CD4-positive, alpha-beta T cell treated with Interferon alpha-2 for 1 hour (primary cell): ENCODE results near the gene PLEKHM3.

Experiments
- DNase-seq, 2 donors: peaks; one replicate each; pipeline ENCODE4 v3.0.0-alpha.2; 2020 to 2022

PLEKHM3 gene

DNA sequence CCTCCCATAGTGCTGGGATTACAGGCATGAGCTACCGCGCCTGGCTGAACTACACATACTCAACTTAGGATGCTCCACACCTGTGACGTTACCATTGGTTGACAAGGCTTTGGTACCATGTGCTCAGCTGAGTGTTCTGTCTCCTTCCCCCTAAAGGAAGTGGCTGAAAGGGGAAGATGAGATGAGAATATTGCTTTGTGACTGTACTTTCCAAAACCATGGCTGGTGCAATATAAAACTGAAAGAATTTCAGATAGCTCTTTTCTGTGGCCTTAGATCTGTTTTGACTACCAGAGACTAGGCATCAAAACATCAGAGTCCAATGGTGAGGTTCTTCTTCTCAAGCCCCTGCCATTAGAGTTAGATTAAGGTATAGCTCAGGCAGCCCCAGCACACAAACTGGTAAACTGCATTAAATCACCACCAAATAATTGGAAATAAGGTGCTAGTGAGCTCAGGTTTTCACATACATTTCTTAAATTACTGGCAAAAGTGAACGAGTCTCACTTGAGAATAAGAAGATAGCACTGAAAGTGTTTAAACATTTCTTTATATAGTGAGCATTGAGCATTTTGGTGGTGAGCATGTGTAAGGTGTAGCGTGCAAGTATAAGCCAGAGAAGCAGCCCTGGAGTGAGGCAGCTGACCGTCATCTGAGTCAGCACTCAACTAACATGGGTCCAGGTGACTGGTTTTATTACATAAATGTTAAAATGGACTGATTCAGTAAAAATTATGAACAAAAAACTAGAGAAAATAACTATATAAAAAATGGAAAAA, 142.1 kb downstream of the PLEKHM3 start:
- no peak for DNase-seq

DNA sequence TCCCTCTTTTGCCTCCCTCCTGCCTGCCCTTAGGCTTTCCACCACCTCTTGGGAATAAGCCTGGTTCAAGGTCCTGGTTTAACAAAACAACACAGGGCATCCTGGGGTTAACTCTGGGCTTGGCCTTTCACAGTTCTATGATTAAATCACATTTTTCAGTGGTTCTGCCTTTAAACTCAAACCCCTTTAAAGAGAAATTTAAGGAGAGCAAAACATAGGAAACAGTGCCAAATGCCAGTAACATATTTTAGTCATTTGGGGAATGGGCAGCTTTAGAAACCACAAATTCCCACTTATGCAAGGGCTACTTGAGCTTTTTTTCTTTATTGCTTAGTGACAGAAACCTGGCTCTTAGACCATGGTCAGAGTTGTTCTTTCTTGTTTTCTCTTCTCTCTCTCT, 143.4 kb downstream of the PLEKHM3 start:
- no peak for DNase-seq

DNA sequence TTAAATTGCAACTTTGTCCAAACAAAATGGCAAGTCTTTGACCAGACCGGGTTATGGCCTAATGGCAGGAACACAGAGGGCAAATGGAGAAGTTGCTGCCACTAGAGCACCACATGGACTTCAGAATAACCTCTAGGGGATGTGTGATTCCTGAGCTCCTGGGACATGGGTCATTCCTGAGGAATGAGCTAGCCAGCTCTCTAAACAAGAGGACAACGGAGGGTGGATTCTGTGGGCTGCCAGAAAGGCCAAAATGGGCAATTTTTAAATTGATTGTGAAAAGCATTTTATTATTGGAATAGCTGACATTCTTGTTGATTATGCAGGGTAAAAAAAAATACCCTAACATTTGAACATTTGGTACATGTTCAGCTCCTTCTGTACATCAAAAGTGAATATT, 145.8 kb downstream of the PLEKHM3 start:
- no peak for DNase-seq

DNA sequence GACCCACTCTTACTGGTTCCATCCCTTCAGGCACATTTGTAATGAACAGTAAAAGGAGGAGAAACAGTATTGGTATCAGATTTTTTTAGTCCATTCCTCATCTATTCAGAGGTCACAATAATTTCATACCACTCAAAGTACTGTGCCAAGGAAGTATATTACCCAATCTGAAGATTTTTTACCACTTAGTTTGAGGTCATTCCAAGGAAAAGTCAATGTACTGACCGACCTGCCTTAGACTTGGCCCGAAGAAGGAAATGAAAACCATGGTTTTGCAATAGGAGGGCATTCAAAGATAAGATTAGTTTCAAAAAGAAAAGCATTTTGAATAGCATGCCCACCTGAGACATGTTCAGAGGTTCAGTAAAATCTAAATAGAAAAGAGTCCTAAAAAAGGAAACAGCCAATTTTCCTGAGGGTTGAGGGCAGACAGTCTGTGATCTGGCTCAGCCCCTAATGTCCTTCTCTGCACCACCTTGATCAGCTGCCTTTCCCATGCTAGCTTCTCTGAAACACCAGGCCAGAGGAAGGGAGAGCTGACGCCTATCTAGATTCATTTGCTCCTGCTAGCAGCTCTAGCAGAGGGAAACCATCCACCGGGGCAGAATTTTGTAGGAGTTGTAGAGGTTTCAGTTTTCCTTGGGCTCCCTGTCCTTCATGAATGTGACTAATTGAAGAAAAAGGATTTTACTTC, 148.3 kb downstream of the PLEKHM3 start:
- DNase-seq: no peak

DNA sequence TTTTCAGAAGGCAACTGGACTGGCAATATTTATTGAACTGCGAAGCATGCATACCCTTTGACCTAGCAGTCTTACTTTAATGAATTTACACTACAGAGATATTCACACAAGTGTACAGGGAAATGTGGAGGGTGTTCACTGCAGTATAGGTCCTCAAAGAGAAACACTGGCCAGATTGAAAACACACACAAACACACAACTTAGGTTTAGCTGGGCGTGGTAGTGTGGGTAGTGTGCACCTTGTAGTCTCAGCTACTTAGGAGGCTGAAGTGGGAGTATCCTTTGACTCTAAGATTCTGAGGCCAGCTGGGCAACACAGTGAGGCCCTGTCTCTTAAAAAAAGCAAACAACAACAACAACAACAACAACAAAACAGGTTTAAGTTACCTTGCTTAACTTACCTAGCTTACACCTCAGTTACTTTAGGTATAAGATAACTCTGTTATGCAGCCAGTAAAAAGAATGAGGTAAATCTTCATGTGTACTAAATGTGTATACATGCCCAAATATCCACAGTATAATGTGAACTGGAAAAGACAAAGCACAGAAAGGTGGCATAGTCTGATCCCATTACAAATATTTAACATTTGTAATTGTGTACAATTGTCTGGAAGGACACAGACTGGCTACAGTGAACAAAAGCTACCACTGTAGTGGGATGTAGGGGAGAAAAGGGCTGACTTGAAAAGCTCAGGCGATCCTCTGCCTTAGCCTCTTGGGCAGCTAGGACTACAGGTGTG, 149.7 kb downstream of the PLEKHM3 start:
- no peak for DNase-seq

DNA sequence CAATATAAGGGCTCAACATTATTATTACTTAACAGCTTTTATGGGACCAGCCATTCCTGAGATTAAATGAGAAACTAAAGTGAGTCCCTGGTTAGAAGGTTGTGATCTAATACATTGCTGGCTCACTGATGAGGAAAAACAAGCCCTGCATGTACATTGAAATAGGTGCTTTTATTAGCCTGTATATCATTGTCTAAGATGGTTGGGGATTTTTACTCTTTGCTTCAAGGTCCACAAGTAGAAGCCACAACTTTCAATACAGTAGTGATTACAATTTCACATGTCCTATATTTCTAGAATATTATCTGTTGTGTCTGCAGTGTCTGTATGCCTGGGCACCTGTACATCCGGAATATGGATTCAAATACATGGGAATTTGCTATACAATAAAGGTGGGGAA, 151.5 kb downstream of the PLEKHM3 start:
- DNase-seq: no peak

DNA sequence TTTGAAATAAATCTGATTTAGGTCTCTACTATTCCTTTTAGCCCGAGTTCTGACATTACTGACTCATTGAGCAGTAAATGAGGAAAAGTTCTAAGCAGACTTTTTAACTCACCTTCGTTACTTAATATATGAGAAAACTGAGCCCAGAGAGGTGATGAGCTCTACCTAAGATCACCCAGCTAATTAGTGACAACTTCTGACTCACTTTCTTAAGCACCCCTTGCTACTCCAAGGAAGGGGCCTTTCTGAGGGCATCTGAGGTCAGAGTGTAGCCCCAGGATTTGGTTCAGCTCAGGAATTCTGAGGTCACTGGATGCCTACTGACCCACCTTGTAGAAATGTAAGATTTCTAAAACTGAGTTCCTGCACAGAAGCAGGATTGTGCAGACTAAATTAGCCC, 153.4 kb downstream of the PLEKHM3 start:
- DNase-seq: no peak

DNA sequence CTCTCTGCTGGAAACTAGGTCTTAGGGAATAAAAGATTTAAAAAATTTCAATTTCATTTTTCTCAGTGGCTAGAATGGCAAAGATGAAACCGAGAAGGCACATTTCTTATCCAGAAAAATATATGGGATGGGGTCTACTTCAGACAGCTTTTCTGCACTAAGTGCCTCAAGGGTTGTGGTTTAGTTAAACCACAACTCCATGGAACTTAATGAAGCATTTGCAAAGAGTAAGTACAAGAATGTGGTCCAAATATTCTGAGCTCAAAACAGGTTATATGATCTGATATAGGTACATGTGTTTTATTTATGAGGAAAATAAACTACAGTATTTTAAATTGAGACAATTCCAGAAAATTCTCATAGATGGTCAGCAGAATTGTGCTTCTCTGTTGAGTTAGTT, 153.8 kb downstream of the PLEKHM3 start:
- no peak for DNase-seq

DNA sequence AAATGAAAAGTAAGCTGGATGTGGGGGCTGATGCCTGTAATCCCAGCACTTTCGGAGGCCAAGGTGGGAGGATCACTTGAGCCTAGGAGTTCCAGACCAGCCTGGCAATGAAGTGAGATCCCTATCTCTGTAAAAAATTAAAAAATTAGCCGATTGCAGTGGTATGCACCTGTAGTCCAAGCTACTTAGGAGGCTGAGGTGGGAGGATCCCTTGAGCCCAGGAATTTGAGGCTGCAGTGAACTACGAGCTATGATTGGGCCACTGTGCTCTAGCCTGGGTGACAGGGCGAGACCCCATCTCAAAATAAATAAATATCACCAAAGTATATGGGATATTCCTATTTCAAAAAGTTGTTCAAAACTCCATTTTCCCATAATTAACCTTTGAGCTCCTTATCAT, 154.5 kb downstream of the PLEKHM3 start:
- no peak for DNase-seq

DNA sequence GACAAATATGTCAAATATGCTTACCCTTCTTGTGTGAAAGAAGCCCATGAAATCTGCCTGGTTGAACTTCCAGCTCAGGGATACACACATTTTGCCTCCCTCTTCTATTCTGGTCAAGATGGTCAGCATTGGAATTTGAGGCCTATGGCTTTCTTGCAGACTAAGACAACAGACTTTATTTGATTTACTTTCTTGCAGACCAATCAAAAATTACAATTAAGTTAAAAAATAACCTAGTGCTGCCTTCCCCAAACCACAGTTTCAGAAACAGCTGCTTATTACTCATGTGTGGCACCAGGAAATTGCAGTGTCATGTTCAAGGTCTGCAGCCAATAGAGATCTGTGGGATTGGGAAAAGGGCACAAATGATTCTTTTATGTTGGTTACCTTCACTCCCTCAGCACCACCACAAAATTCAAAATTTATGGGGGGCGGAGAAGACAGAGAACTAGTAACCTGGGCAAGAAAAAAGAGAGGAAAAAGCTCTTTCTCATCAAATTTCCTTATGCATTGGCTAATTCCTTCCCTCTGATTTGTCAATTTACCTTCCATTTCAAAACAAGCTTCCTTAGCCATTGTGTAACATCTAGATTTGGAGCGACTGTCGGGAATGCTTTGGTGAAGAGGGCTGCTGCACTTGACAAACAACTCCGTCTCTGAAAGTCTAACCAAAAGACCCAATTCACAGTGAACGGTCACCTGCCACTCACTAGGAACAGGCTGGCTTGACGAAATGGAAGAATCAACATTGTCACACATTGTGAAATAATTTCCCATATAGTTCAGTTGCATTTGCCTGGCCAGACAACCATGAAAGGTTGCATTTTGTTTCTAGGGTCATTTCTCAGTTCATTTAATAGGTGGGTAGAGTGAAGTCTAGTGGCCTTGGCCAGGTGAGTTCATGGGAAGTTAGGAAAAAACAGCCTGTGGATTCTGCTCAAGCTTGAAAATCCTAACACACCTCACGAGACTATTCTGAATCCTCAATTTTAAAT, 155.2 kb downstream of the PLEKHM3 start:
- no peak for DNase-seq

DNA sequence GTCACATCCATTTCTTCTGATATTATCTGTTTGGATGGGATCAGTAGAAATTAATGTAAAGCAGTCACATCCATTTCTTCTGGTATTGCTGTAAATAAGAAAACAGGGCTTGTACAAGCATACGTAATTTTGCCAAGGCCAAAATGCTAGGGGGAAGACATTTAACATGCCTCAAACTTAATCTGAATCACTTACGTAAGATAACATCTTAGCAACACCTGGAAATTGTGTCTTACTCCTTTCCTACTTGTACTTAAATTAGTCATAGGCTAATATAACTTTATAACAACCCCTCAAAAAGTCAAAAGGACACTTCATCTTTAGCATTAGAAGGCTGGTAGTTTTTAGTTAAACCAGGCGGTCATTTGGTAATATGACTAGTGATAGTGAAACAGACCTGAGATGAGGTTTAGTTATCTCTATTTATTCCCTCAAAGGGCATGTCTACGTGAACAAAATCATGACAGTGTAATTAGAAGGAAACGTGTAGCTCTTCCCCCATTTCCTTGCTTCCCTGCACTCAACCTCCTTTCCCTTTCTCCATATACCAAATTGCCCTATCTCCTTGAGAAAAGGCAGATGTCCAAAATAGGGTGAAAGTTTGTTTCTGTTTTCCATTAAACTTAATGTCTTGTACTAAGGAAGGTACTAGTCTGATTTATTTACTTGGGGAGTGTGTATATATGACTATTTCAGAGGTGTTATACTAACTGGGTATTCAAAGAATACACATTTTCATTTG, 156.3 kb downstream of the PLEKHM3 start:
- no peak for DNase-seq

DNA sequence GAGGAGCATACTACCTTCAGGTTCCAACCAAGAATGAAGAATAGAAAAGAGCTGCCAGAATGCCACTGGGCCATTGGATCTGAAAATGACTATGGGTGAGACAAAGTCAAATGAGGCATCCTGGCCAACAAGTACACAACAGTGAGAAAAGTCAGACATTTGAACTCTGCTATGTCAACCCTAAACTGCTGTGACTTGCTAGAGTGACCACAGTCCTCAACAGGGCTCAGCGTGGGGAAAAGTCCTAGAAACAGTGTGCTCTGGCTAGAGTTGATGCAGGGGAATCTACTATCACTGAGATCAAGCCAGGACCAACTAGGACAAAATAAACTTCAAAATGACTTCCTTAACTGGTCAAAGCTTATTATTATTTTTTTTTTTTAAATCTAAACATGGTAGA, 157.4 kb downstream of the PLEKHM3 start:
- no peak for DNase-seq

DNA sequence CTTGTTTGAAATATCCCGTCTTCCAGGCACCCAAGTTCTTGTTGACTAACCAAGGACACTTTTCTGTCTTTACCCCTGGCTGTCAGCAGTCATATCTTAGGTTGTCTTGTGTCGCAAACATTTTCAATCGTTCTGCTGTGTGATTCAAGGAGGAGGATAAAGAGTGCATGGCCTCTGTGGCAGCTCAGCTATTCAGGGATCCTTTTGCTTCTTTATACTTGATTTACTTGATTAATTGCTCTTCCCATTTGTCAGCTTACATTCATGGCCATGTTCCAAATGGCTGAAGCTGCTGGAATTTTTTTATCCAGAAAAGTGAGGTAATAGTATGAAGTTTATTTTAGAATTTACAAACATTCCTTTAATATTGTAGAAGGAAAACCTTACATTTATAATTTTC, 158.3 kb downstream of the PLEKHM3 start:
- DNase-seq: no peak

DNA sequence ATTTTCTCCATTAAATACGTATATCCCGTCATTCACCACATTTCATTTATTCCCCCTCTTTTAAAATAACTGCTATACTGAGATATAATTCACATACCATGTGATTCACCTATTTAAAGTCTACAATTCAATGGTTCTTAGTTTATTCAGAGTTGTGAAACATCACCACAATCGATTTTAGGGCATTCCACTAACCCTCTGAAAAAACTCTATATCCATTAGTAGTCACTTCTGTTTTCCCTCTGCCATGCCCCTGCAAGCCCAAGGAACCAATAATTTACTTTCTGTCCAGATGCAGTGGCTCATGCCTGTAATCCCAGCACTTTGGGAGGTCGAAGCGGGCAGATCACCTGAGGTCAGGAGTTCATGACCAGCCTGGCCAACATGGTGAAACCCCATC, 160.1 kb downstream of the PLEKHM3 start:
- no peak for DNase-seq

DNA sequence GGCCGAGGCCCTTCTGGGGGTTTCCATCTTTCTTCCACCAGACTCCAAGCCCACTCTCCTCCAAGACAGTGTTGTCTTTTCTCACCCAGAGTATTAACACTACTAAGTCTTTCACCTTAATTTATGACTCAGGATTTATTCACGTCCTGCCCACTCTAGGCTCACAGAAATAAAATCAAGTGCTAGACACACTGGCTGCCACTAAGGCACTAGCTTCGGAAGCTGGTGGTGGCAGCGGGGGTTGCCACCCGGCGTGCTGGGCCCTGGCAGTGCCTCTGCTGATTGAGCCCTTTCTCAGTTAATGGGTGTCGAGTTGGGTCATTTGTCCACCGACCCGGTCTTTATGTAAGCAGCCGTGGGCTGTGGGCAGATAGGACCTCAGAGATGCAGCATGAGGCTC, 162.0 kb downstream of the PLEKHM3 start:
- no peak for DNase-seq

DNA sequence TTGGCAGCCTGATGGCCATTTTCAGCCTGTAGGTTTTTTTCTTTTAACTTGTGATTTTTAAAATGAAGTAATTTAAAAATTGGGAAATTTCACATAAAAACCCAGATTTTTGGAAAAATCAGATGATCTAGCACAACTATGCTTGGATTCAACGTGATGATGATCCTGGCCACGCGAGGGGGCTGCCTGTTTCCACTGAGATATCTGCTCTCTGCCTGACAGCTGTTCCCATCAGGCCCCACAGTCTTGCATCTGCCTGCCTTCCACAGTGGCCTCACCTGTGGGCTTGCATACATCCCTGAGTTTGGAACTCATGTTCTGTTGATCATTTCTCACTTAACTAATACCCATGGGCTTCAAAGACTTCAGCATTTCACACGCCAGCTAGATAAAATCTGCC, 163.5 kb downstream of the PLEKHM3 start:
- no peak for DNase-seq

DNA sequence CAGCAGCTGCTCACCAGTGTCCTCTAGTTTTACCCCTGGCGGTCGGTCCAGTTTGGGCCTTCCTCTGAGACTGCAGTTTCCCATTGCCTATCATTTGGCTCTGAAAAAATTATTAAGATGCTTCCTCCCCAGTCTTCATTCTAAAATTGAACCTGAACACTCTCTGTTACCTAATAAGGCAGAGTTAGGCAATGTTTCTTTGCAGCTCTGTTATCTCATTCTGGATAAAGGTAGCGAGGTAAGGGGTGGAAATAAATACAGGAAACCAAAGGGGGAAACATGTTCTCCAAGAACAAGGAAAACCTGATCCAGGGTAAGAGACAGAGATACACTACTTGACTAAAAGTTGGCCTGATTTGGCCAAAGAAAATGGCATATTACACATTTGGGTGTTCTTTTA, 164.6 kb downstream of the PLEKHM3 start:
- DNase-seq: no peak

DNA sequence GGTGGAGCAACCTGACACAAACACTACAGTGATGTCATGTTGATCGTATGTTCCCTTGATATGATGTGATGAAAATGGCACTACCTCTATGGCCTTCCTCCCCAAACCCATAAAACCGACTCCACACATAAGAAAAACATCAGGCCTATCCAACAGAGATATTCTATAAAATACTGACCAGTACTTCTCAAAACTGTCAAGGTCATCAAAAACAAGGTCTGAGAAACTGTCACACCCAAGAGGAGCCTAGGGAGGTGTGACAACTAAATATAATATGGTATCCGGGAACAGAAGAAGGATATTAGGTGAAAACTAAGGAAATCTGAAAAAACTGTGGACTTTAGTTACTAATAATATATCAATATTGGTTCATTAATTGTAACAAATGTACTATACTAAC, 169.7 kb downstream of the PLEKHM3 start:
- no peak for DNase-seq

DNA sequence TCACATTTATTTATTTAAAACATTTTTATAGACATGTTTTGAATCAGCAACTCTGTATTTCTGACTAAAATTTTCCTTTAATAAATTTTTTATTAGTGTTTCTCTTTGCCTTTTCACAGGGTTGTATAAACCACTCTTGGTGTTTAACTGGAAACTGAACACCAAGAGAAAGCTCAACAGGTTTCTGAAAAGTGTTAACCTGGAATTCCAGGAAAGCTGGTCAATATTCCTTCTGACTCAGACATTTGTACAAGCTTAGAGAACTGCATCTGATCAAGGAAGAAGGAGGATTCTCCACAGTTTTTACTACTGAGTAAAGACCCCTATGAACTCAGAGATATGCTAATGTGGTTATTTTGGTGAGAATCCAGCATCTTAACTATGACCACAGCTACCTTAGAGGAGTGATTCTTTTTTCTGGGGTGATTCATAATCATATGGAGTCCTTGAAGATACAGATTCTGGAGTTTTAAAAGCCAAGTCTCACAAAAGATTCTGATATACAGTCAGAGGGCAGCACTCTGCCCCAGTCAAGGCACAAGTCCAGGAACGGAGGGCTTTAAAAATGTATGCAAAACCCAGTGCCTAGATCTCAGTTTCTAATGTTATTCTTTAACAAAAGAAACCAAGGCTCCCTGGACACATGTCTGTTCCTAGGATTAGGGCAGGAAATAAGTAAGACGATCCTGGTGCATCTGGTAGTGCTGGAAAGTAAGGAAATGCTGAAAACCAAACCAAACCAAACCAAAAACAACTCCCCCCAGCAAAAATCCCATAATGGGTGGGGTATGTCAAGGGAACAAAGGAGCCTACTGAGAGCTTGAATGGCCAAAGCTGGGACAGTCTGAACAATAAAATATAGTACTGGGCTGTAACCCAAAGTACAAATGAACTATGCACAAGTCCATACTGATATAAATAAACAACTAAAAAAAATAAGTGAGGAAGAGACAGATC, 170.6 kb downstream of the PLEKHM3 start:
- no peak for DNase-seq

DNA sequence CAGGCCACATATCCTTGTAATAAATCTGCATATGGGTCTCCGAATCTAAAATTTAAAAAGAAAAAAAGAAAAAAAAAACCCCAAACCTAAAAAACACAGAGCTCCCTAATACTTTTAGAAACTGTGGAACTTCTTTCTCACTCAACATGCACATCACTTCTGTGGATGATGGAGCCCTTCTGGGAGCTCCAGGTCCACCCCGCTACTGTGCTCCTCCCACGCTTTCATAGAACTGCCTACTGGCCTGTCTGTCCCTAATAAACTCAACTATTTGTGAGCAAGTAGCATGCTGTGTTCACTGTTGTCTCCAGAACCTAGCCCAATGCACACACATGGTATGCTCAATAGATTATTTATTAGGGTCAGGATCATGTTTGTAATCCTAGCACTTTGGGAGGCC, 172.5 kb downstream of the PLEKHM3 start:
- no peak for DNase-seq

DNA sequence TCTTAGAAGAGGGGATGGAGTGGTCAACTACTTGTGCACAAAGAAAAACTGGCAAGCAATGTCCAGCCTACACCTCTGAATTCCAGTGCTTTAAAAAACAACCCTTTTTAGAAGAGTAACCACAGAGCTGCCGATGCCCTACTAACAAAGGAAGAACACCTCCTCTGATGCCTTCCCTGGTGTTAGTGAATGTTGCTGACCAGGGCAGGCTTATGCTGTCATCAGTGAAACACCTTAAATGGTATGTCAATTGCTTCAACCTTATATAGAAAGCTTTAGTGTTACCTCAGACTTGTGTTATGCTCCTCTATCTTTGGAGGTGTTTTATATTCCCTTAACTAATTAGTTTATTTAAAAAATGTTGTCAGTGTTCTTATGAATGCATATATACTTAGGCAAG, 175.9 kb downstream of the PLEKHM3 start:
- no peak for DNase-seq
